ENCODE data around the gene DHX38.
"Not testable (repeated sequence)": the region's sequence is repeated elsewhere in the genome, so short reads cannot be mapped to it uniquely, and the experiment has no call there.

Gene DHX38

DNA sequence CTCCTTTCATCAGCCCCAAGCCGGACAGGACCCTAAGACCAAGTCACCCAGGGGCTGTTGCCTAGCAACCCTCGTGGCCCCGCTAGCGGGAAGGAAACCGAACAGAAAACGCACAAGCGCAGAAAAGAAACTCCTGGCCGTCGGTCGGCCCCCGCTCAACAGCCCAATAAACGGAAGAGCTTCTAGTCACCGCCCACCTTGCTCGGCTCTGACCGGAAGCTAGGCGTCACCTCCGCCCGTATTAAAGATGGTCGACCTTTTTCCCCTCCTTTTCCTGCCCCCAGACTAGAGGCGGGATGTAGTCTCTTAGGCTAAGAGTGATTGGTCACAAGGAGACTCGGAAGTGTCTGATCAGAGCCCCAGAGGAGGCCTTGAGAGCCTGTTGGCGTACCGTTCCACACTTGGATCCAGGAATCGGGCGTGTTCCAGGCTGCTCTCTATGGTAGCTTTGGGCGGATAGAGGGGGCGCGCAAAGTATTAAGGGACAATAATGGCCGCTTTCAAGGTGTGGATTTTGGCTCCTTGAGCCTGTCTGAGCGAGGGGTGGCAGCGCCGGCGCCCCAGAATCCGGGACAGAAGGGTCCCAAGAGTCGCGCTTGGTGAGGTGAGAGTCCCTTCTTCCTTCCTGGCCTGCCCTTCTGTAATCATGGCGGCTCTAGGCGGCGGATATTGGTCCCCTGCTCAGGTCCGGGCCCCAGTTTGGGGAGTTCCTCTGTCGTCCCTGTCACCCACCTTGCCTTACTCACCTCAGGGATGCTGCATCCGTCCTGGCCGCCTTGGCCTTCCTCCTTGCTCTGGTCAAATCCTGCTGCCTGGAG lies at the start of gene DHX38, which contains the start of gene TXNL4B:
TSS of gene DHX38 (plus strand) at position 400 of the 818 bp plus-strand sequence. CDS start 2,311 bp downstream, outside the sequence.
TSS of gene TXNL4B (minus strand) at position 173 of the 818 bp plus-strand sequence. CDS start 2,871 bp downstream, outside the sequence.
- DNase-seq: peak; percentile 93

DNA sequence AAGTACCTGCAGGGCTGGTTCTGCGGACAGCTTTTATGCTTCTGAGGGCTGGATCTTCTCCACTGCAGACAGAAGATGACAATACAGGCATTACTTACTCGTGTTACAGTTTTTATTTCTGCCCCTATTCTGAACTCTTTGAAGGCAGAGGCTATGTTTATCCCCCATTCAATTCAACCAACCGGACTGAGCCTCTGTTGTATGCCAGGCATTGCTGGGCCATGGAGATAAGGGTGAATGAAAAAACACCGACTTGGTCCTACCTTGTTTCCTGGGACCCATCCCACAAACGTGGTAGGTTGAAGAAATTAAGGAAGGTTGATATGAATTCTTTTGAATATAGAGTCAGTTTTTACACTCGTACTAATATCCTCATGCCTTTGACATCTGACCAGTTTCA lies 49.4 kb upstream of the DHX38 start:
- no peak for DNase-seq

DNA sequence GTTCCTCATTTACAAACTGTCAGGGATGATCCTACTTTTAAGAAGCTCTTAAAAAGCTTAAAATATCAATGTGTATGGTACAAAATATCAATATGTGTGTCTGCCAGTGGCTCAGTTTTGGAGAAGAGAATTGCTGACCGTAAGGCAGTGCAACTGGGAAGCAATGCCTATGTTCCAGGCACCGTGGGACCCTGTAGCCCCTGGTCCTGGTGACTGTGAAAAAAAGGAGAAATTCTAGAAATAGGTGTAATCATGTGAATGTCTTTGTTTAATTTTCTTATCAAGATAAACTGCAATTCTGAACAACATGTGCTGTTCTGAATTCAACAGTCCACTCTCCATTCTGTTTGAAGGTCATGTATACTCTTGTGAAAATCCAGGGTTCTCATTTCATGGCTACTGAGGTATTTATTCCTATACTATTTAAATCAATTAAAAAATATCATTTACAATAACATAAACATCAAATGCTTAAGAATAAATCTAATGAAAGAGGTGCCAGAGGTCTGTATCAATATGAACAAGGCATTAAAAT lies 48.8 kb upstream of the DHX38 start:
- no peak for DNase-seq

DNA sequence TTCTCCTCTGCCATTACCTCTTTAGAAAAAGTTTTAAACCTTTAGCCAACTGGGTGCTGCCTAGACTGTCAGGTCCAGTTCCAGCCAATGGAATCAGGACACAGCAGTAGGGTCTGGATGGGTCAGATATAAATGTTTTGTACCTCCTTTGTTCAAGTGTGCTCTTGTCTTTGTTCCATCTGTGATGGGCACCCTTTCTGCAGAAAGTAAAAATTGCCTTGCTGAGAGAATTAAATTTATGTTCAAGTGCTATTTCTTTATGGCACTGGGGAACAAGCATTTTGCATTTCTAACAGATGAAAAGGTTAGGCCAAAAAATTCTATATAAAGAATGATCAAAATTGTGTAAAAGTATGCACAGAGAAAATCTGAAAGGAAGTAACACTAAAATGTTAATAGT lies 44.5 kb upstream of the DHX38 start:
- no peak for DNase-seq

DNA sequence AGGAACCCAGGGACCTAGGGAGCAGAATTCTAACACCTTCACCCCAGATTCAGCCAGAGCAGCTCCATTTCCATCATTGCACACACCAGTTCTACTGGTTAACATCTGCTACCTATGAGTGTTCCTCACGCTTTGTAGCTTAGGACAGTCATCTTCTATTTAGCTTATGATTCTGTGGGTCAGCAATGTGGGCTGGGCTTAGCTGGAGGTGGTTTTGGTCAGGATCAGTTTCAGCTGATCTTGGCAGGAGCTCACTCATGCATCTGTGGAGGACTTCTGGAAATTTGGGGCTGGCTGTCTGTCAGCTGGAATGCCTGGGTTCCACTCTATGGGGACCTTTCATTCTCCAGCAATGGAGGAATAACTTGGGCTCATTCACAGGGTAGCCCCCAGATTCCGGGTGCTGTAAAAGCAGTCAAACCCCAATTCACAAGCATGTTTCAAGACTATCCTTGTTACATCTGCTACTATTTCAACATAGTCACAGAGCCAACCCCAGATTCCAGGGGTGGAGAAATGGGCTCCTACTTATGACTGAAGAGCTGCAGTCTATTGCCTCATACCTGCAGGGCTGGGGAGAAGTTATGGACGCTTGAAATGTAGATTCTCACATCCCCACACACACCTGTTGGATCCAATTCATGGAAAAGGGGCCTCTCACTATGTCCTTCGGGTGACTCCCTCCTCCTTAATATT lies 42.7 kb upstream of the DHX38 start:
- no peak for DNase-seq

DNA sequence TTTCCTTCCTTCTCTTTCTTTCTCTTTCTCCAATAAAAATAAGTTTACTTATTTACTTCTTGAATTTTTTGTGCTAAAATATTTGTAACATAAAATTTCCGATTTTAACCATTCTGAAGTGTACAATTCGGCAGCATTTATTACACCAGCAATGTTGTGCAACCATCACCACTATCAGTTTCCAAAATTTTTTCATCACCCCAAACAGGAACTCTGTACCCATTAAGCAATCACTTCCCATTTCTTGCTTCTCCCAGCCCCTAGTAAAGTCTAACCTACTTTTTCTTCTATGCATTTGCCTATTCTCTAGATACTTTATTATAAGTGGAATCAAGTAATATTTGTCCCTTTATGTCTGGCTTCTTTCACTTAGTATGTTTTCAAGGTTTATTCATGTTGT lies 41.8 kb upstream of the DHX38 start:
- DNase-seq: no peak

DNA sequence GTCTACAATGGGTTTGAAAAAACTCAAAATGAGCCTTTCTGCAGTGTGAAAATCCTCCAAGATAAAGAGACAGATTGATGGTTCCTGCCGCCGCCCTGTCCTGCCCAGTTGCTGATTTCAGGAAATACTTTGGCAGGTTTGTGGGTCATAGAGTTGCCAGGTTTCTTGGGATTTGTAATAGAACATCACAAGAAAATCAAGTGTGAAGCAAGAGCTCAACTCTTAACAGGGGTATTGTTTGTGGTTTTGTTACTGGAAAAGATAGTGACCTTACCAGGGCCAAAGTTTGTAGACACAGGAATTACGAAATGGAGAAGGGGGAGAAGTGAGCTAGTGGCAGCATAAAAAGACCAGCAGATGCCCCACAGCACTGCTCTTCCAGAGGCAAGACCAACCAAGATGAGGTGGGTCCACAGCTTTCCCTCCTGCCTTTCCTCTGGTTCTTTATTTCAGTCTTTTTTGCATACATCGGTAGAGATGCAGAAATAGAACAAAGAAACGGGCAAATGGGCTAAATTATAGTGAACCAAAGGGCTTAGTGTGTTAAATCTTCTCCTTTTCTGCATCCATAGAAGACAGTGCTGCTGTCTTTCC lies 39.3 kb upstream of the DHX38 start, which contains the start of gene HP:
TSS of gene HP (plus strand) at position 252 of the 594 bp plus-strand sequence. CDS start at position 400, 148 bp downstream.
- DNase-seq: not testable (repeated sequence)

DNA sequence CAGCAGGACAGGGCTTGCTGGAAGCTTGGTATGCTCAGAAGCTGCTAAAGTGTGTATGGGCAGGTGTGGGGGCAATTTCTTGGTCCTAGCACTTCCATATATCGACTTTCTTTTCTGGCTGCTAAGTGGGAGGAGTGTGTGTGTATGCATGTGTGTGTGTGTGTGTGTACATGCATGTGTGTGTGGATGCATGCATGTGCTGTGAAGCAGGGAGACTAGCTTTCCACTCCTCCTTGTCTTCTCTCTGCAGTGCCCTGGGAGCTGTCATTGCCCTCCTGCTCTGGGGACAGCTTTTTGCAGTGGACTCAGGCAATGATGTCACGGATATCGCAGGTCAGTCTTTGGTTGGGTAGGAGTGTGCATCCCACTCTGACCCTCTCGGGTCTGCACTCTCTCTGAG lies 37.7 kb upstream of the DHX38 start:
- DNase-seq: no peak

DNA sequence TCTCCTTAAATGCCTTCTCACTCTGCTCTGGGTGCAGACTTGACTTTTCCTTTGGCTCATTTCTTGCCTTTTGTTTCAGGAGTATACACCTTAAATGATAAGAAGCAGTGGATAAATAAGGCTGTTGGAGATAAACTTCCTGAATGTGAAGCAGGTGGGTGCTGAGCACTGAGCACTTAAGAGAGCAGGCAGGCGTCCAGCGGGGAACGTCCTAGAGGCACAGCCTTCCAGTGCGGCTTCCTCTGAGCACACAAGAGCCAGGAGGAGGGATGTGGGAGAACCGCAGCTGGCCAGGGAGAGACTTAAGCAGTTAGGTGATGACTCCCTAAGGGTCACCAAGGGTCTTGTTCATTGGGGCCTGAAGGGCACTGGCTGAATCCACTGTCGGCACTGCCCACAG lies 36.3 kb upstream of the DHX38 start:
- not testable (repeated sequence) for DNase-seq

DNA sequence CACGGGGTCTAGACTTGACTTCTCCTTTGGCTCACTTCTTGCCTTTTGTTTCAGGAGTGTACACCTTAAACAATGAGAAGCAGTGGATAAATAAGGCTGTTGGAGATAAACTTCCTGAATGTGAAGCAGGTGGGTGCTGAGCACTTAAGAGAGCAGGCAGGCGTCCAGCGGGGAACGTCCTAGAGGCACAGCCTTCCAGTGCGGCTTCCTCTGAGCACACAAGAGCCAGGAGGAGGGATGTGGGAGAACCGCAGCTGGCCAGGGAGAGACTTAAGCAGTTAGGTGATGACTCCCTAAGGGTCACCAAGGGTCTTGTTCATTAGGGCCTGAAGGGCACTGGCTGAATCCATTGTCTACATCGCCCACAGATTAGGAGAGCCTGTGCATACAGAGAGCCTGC lies 34.6 kb upstream of the DHX38 start:
- DNase-seq: not testable (repeated sequence)

DNA sequence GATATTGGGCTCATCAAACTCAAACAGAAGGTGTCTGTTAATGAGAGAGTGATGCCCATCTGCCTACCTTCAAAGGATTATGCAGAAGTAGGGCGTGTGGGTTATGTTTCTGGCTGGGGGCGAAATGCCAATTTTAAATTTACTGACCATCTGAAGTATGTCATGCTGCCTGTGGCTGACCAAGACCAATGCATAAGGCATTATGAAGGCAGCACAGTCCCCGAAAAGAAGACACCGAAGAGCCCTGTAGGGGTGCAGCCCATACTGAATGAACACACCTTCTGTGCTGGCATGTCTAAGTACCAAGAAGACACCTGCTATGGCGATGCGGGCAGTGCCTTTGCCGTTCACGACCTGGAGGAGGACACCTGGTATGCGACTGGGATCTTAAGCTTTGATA lies 33.2 kb upstream of the DHX38 start:
- DNase-seq: no peak

DNA sequence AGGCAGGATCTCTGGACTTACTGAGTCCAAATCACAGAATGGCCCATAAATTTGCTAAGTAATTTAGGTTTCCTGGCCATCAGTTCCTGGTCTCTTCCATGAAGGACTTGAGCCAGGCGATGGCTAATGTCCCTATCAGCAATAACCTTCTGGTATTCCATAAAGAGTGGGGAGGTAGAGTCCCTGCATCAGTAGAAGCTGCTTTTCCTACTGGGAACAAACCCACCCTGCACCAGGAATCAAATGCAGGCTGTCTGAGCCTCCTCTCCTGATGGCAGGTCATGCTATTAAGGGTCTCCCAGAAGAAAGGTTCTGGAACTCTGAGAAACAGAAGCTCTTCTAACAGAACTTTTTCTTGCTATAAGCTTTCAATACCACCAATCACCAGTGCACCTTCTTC lies 32.1 kb upstream of the DHX38 start:
- DNase-seq: no peak

DNA sequence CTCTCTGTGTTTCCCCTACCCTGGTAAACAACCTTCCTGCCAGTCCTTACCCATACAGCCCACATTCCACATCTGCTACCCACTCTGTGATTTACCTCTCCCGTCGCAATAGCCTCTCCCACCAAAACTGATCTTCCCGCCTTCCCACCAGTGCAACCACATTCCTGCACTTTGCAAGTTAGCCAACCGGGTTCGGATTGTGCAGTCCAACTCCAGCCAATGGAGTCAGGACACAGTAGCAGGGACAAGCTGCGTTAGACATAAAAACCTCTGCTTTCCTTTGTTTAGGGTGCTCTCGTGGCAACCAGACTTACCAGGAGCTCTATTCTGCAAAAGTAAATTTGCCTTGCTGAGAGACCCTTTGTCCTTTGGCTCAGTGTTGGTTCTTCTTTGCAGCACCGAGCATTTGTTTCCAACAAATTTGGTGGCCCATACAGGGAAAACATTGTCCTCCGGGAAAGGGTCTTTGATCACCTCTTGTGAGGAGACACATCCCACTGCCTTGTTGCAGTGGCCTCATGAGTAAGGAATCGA lies 29.2 kb upstream of the DHX38 start:
- DNase-seq: no peak

DNA sequence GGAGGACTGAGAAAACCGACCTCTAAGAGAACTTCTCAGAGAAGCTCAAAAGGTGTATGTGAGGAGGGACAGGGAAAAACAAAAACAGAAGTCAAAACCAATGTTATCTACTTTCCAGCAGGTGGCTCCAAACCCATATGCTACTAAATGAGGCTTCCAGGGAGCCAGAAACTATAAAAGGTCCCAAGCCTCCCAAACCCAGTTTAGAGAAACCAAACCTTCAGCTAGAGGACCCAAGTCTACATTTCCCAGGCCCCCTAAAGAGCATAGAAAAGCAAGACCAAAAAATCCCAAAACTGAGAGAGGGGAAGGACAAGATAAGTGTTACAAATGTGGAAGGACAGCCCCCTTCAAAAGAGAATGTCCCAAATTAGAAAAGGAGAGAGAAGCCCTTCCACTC lies 26.9 kb upstream of the DHX38 start:
- DNase-seq: no peak

DNA sequence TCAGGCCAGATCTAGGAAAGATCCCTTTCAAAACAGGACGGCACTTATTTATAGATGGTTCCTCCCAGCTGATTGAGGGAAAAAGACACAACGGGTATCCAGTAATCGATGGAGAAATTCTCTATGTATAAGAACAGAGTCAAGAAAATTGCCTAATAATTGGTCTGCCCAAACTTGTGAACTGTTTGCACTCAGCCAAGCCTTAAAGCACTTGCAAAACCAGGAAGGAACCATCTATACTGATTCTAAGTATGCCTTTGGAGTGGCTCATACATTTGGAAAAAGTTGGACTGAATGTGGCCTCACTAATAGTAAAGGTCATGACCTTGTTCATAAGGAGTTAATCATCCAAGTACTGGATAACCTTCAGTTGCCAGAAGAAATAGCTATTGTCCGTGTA lies 24.7 kb upstream of the DHX38 start:
- no peak for DNase-seq

DNA sequence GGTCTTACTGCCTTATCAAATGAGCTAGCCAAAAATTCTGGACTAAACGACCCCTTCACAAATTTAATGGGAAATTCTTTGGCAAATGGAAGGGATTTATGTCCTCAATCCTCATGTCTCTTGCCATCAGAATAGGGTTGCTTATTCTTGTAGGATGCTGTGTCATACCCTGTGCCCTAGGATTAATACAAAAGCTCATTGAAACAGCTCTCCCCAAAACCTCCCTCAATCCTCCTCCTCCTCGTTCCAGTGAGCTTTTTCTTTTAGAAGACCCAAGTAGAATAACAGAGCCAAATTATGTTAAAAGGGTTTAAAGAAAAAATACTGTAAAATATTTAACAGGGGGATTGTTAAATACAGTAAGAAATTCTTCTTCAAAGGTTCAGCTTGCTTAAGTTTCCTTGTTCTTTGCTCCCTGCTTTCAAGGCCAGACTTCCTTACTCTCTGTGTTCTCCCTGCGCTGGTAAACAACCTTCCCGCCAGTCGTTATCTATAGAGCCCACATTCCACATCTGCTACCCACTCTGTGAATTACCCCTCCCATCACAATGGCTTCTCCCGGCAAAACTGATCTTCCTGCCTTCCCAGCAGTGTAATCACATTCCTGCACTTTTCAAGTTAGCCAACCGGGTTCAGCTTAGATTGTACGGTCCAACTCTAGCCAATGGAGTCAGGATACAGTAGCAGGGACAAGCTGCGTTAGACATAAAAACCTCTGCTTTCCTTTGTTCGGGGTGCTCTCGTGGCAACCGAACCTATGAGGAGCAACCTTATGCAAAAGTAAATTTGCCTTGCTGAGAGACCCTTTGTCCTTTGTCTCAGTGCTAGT lies 20.9 kb upstream of the DHX38 start:
- DNase-seq: no peak

DNA sequence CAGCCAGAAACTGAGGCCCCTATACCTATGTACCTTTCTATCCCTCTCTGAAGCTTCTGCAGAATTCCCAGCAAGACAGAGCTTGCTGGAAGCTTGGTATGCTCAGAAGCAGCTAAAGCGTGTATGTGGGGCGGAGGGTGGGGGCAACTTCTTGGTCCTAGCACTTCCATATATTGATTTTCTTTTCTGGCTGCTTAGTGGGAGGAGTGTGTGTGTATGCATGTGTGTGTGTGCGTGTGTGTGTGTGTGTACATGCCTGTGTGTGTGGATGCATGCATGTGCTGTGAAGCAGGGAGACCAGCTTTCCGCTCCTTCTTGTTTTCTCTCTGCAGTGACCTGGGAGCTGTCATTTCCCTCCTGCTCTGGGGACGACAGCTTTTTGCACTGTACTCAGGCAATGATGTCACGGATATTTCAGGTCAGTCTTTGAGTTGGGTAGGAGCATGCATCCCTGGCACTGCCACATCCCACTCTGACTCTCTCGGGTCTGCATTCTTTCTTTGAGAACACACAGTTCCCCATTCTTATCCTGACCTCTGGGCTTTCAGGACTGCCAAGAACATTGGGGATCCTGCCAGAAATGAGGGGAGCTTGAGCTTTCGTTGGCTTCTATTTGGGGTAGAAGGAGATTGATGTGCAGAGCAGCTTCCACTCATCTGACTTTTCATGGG lies 20.0 kb upstream of the DHX38 start:
- no peak for DNase-seq

DNA sequence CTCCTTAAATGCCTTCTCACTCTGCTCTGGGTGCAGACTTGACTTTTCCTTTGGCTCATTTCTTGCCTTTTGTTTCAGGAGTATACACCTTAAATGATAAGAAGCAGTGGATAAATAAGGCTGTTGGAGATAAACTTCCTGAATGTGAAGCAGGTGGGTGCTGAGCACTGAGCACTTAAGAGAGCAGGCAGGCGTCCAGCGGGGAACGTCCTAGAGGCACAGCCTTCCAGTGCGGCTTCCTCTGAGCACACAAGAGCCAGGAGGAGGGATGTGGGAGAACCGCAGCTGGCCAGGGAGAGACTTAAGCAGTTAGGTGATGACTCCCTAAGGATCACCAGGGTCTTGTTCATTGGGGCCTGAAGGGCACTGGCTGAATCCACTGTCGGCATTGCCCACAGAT lies 18.6 kb upstream of the DHX38 start:
- not testable (repeated sequence) for DNase-seq

DNA sequence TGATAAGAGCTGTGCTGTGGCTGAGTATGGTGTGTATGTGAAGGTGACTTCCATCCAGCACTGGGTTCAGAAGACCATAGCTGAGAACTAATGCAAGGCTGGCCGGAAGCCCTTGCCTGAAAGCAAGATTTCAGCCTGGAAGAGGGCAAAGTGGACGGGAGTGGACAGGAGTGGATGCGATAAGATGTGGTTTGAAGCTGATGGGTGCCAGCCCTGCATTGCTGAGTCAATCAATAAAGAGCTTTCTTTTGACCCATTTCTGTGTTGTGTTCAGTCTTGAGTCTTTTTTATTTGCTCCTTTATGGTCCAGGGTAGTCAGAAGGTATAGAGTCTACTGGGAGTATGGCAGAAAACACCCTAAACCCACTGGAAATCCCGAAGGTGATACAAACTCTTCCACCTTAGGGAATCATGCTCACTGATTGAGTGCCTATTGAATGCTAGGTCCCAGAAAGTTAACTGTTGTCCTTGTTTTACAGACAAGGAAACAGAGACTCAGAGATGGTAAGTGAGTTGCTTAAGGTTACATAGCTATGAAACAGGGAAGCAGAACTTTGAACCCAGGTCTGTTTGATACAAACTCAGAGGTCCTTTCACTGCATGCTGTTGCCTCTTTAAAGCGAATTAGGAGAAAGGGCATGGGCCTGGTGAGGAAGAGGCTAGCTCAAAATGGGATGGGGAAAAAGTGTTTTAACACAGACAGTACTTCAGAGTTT lies 16.5 kb upstream of the DHX38 start:
- not testable (repeated sequence) for DNase-seq

DNA sequence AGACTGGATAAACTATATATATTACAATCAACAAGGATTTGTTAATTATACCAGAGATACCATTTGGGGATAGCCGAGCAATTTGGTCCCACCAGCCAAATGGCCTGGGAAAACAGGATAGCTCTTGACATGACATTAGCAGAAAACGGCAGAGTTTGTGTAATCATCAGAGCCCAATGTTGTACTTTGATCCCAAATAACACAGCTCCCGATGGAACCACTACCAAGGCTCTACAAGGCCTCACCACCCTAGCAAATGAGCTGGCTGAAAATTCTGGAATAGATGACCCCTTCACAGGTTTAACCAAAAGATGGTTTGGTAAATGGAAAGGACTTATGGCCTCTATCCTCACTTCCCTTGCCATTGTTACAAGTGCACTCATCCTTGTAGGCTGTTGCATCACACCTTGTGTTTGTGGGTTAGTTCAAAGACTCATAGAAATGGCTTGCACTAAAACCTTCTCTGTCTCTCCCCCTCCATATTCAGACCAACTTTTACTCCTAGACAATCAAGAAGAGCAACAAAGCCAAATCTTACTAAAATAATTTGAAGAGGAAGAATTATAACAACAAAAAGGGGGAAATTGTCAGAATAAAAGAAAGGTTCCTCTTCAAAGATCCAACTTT lies 9.8 kb upstream of the DHX38 start:
- no peak for DNase-seq
